ENCODE data around the gene MAP3K3. TPM values are rescaled to one million over a fixed set of nuclear protein-coding genes. Genes with fewer than 3 reads are reported as not detected.

The MAP3K3 gene
- total RNA-seq, 1 experiment from 2014 or later: 14.1 TPM

DNA sequence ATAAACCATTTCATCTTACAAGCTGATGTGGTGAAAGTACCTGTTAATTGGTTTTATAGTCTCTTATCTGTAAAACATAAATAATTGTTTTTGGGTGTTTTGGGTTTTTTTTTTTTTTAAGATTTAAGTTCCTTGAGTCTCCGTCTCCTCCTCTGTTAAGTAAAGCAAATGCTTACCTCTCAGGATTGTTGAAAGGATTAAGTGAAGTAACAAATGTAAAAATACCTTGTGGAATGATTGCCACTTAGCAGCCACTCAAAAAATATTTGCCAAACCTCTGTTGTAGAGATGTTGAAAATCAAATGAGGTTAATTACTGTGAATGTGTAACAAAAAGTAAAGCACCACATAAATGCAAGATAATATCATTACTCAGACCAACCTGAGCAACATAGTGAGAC lies 58.5 kb downstream of the MAP3K3 start:
- H3K9me3 ChIP-seq (ENCODE audit: insufficient read depth, low read depth): no peaks in the 10 kb centered on the region
- no peak overlapping the region for H3K4me2 ChIP-seq
- ChIA-PET POLR2A (ENCODE audit: unreplicated experiment) (no interaction called here), CTCF (no interaction called here)
- no peak overlapping the region for H3K27ac ChIP-seq
- no peaks in the 10 kb centered on the region for H3K79me2 ChIP-seq (ENCODE audit: low read depth)
- H3K4me3 ChIP-seq: no peak overlapping the region
- BruUV-seq (replicated peaks): no TSS peak
- H3K4me1 ChIP-seq (replicated peaks; ENCODE audit: insufficient read depth): peaks cover 11% of the 10 kb centered on the region
- H3K9me2 ChIP-seq (ENCODE audit: insufficient read depth): no peaks in the 10 kb centered on the region
- H3K27me3 ChIP-seq (ENCODE audit: insufficient read depth, low read depth): no peaks in the 10 kb centered on the region
- no peak for DNase-seq
- no peak for TF ChIP-seq EZH2 (IDR thresholded peaks at IDR 0.05; ENCODE audit: low read depth)
- TF ChIP-seq, protein P1, sequence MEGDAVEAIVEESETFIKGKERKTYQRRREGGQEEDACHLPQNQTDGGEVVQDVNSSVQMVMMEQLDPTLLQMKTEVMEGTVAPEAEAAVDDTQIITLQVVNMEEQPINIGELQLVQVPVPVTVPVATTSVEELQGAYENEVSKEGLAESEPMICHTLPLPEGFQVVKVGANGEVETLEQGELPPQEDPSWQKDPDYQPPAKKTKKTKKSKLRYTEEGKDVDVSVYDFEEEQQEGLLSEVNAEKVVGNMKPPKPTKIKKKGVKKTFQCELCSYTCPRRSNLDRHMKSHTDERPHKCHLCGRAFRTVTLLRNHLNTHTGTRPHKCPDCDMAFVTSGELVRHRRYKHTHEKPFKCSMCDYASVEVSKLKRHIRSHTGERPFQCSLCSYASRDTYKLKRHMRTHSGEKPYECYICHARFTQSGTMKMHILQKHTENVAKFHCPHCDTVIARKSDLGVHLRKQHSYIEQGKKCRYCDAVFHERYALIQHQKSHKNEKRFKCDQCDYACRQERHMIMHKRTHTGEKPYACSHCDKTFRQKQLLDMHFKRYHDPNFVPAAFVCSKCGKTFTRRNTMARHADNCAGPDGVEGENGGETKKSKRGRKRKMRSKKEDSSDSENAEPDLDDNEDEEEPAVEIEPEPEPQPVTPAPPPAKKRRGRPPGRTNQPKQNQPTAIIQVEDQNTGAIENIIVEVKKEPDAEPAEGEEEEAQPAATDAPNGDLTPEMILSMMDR (conservative IDR thresholded peaks at IDR 0.05): no peak
- H2AFZ ChIP-seq: no peak overlapping the region
- no peaks in the 10 kb centered on the region for H3K36me3 ChIP-seq (ENCODE audit: low read depth)
- H4K20me1 ChIP-seq (ENCODE audit: insufficient read depth): no peaks in the 10 kb centered on the region
- intact Hi-C loops (cut with micrococcal nuclease; ENCODE audit: unreplicated experiment): no loop called here
- H3F3A ChIP-seq (ENCODE audit: insufficient read depth, low read depth): peaks cover 8% of the 10 kb centered on the region; the same call in 1 of the 2 replicates

DNA sequence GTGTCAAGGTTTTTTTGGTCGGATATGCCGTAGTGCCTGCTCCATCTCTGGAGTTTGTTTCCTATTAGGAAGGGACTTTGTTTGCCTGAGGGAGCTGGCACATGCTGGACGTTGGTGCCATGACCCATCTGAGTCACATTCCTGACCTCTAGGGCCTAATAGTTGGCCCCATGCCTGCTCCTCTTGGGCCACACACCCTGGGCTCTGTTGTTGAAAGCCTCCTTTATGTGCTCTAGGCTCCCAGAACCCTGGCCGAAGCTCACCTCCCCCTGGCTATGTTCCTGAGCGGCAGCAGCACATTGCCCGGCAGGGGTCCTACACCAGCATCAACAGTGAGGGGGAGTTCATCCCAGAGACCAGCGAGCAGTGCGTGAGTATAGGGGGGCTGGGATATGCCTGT lies 59.3 kb downstream of the MAP3K3 start:
- H3K4me2 ChIP-seq: no peak overlapping the region
- no peak overlapping the region for H3K4me3 ChIP-seq
- POLR2A ChIA-PET (ENCODE audit: unreplicated experiment): no interaction called here
- CTCF ChIA-PET: interaction anchor here (0.7 kb wide), 1 partner anchor 70 kb away, joined by 4 read pairs; no protein-coding TSS in a partner anchor
- BruUV-seq (replicated peaks): no TSS peak
- intact Hi-C loops (cut with micrococcal nuclease; ENCODE audit: unreplicated experiment): no loop called here
- H4K20me1 ChIP-seq (ENCODE audit: insufficient read depth): no peaks in the 10 kb centered on the region
- no peaks in the 10 kb centered on the region for H3K9me2 ChIP-seq (ENCODE audit: insufficient read depth)
- DNase-seq: peak in 1 of 2 experiments; percentile 28
- no peaks in the 10 kb centered on the region; the same call in 1 of the 2 replicates for H3F3A ChIP-seq (ENCODE audit: insufficient read depth, low read depth)
- H3K27me3 ChIP-seq (ENCODE audit: insufficient read depth, low read depth): no peaks in the 10 kb centered on the region
- no peaks in the 10 kb centered on the region for H3K79me2 ChIP-seq (ENCODE audit: low read depth)
- no peak overlapping the region for H3K27ac ChIP-seq
- no peaks in the 10 kb centered on the region for H3K9me3 ChIP-seq (ENCODE audit: insufficient read depth, low read depth)
- no peak overlapping the region for H2AFZ ChIP-seq
- H3K36me3 ChIP-seq (ENCODE audit: low read depth): no peaks in the 10 kb centered on the region
- H3K4me1 ChIP-seq (replicated peaks; ENCODE audit: insufficient read depth): peaks cover 3% of the 10 kb centered on the region; the same call in 1 of the 2 replicates
- TF ChIP-seq EZH2 (IDR thresholded peaks at IDR 0.05; ENCODE audit: low read depth): no peak
- TF ChIP-seq, protein P1 (conservative IDR thresholded peaks at IDR 0.05): no peak

DNA sequence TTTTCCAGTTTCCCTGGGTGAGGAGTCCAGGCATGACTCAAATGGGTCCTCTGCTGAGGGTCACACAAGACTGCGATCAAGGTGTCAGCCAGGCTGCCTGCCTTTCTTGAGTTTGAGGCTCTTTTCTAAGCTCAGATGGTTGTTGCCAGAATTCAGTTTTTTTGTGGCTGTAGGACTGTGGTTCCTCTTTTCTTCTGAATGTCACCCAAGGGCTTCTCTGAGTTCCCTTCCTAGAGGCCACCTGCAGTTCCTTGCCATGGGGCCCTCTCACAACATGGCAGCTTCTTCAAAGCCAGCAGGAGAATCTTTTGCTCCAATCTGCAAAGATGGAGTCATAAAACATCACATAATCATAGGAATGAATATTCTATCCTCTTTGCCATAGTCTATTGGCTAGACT lies 60.2 kb downstream of the MAP3K3 start:
- no peak for DNase-seq
- no TSS peak for BruUV-seq (replicated peaks)
- POLR2A ChIA-PET (ENCODE audit: unreplicated experiment): no interaction called here
- no peak overlapping the region for H2AFZ ChIP-seq
- TF ChIP-seq, protein P1 (conservative IDR thresholded peaks at IDR 0.05): no peak
- TF ChIP-seq EZH2 (IDR thresholded peaks at IDR 0.05; ENCODE audit: low read depth): no peak
- no peaks in the 10 kb centered on the region for H3K27me3 ChIP-seq (ENCODE audit: insufficient read depth, low read depth)
- no peaks in the 10 kb centered on the region for H3K9me2 ChIP-seq (ENCODE audit: insufficient read depth)
- intact Hi-C loops (cut with micrococcal nuclease; ENCODE audit: unreplicated experiment): no loop called here
- H3F3A ChIP-seq (ENCODE audit: insufficient read depth, low read depth): no peaks in the 10 kb centered on the region
- H3K36me3 ChIP-seq (ENCODE audit: low read depth): no peaks in the 10 kb centered on the region
- no peak overlapping the region for H3K27ac ChIP-seq
- H4K20me1 ChIP-seq (ENCODE audit: insufficient read depth): no peaks in the 10 kb centered on the region
- CTCF ChIA-PET: no interaction called here
- H3K4me2 ChIP-seq: no peak overlapping the region
- H3K4me1 ChIP-seq (replicated peaks; ENCODE audit: insufficient read depth): no peaks in the 10 kb centered on the region
- no peak overlapping the region for H3K4me3 ChIP-seq
- no peaks in the 10 kb centered on the region for H3K79me2 ChIP-seq (ENCODE audit: low read depth)
- H3K9me3 ChIP-seq (ENCODE audit: insufficient read depth, low read depth): no peaks in the 10 kb centered on the region
